ENCODE results near the gene VPREB1.
A peak's percentile ranks its signal among the peaks of the same experiment; 100 is the strongest.

The VPREB1 gene

GRCh38 chr22:22229683-22230420 is 14.7 kb upstream of the VPREB1 start:
- no peak for TF ChIP-seq CTCF (IDR thresholded peaks at IDR 0.05; ENCODE audit: low read depth, low read length)
- TF ChIP-seq MAX (IDR thresholded peaks at IDR 0.05; ENCODE audit: low read depth, low read length), result no peak
- no peak for TF ChIP-seq MYC (IDR thresholded peaks at IDR 0.05; ENCODE audit: low read depth, low read length)
- TF ChIP-seq POLR2A (IDR thresholded peaks at IDR 0.05; ENCODE audit: extremely low read depth, insufficient read length), result no peak
- DNase-seq (ENCODE audit: low read depth), result no peak
- no peak overlapping the region for H3K4me3 ChIP-seq (ENCODE audit: low read depth, low read length)

- H3K4me3 ChIP-seq (ENCODE audit: low read depth, low read length), result no peak overlapping the region
- TF ChIP-seq CTCF (IDR thresholded peaks at IDR 0.05; ENCODE audit: low read depth, low read length) (no peak), POLR2A (IDR thresholded peaks at IDR 0.05; ENCODE audit: extremely low read depth, insufficient read length) (no peak), MAX (IDR thresholded peaks at IDR 0.05; ENCODE audit: low read depth, low read length) (no peak), MYC (IDR thresholded peaks at IDR 0.05; ENCODE audit: low read depth, low read length) (no peak)
- no peak for DNase-seq (ENCODE audit: low read depth)
Measured at GRCh38 chr22:22230438-22230837, 14.1 kb upstream of the VPREB1 start.

- no peak overlapping the region for H3K4me3 ChIP-seq (ENCODE audit: low read depth, low read length)
- no peak for TF ChIP-seq MYC (IDR thresholded peaks at IDR 0.05; ENCODE audit: low read depth, low read length)
- TF ChIP-seq MAX (IDR thresholded peaks at IDR 0.05; ENCODE audit: low read depth, low read length), result no peak
- no peak for TF ChIP-seq CTCF (IDR thresholded peaks at IDR 0.05; ENCODE audit: low read depth, low read length)
- no peak for TF ChIP-seq POLR2A (IDR thresholded peaks at IDR 0.05; ENCODE audit: extremely low read depth, insufficient read length)
- DNase-seq (ENCODE audit: low read depth), result no peak
Measured at GRCh38 chr22:22233081-22233480, 11.5 kb upstream of the VPREB1 start.

- no peak overlapping the region for H3K4me3 ChIP-seq (ENCODE audit: low read depth, low read length)
- TF ChIP-seq MAX (IDR thresholded peaks at IDR 0.05; ENCODE audit: low read depth, low read length) (no peak), CTCF (IDR thresholded peaks at IDR 0.05; ENCODE audit: low read depth, low read length) (peak; percentile 40)
- DNase-seq (ENCODE audit: low read depth), result peak; percentile 32
Measured at GRCh38 chr22:22235558-22235957, 9.0 kb upstream of the VPREB1 start.

GRCh38 chr22:22237521-22237920 is 7.1 kb upstream of the VPREB1 start:
- DNase-seq (ENCODE audit: low read depth), result no peak
- no peak overlapping the region for H3K4me3 ChIP-seq (ENCODE audit: low read depth, low read length)
- TF ChIP-seq MYC (IDR thresholded peaks at IDR 0.05; ENCODE audit: low read depth, low read length) (no peak), POLR2A (IDR thresholded peaks at IDR 0.05; ENCODE audit: extremely low read depth, insufficient read length) (no peak), MAX (IDR thresholded peaks at IDR 0.05; ENCODE audit: low read depth, low read length) (no peak), CTCF (IDR thresholded peaks at IDR 0.05; ENCODE audit: low read depth, low read length) (no peak)

Data from NB4 (cell line).